COLO829 (cell line): ENCODE data around the gene KCNQ1.

Experiments used
- DNase-seq: peaks from one replicate; pipeline ENCODE4 v3.0.0; 2012; ENCODE audit warnings: low spot score

Gene KCNQ1

DNA sequence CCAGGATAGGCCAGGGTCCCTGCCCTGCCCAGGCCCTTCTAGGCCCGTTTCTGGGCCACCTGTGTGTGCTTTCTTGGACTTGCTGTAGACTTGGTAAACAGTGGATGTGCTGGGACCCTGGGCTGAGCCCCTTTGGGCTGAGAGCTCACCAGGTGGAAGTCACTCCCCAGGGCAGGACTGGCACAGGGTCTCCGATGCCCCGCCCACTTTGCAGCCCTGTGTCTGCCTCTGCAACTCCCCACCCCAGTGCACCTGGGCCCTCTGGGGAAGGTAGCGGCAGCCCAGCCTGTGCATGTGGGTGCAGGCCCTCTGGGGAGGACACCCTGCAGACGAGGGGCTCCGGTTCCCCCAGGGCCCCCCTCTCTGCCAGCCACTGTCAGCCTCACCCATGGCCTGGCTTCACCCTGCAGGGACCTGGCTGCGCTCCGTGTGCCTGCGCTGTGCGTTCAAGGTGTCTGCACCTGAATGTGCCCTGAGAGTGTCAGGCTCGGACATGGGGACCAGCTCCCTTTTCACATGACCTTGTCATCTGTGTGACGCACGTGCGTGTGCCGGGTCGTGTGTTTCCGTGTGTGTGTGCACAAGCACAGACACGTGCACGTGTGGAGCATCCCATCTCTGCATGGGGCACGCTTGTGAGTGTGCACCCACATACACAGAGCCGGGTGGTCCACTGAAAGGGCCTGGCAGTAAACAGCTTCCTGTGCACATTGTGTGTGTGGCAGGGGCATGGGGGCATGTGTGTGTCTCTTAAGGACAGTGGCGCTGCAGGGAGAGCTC lies 136.5 kb downstream of the KCNQ1 start:
- DNase-seq: no peak

DNA sequence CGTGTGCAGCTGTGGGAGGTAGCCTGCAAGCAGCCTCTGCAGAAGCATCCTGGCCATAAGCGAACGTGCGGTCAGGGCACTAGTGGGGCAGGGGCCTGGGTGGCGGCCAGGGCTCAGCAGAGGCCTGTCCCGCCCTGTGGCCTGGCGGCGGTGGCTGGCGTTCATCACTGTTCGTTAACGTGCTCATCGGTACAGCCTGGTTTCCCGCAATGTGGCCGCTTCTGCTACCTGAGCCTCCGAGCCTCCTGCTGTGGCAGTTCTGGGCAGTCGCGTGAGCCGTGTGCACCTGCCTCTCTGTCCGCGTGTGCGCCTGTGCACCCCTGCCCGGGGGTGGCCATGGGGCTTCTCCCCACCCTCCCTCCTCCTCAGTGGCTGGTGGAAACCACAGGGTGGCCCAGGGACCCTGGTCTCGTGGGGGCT lies 137.1 kb downstream of the KCNQ1 start:
- DNase-seq: no peak

GRCh38 chr11:2582351-2582945 lies 137.6 kb downstream of the KCNQ1 start:
- no peak for DNase-seq

DNA sequence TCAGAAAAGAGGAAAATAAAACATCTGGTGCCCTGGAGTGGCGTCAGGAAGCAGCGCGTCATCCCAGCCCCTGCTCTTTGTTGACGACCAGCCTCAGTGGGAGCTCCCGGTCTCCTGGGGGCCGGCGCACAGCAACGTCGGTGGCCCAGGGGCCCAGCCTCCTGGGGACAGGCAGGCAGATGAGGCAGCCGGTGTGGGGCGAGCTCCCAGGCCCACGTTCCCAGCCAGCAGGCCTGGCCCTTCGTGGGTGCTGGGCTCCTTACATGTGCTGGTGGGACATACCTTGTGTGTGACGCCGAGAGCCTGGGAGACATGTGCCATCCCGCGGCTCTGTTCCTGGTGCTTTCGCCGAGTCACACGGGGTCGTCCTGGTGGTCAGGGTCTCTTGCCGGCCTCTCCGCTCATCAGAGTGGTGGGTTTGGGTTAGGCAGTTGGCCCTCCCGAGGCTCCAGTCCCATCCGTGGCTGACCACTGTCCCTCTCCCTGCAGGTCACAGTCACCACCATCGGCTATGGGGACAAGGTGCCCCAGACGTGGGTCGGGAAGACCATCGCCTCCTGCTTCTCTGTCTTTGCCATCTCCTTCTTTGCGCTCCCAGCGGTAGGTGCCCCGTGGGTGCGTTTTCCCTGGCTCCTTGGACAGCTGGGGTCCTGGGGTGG lies 138.3 kb downstream of the KCNQ1 start:
- no peak for DNase-seq

GRCh38 chr11:2583605-2583958 lies 138.8 kb downstream of the KCNQ1 start:
- no peak for DNase-seq

DNA sequence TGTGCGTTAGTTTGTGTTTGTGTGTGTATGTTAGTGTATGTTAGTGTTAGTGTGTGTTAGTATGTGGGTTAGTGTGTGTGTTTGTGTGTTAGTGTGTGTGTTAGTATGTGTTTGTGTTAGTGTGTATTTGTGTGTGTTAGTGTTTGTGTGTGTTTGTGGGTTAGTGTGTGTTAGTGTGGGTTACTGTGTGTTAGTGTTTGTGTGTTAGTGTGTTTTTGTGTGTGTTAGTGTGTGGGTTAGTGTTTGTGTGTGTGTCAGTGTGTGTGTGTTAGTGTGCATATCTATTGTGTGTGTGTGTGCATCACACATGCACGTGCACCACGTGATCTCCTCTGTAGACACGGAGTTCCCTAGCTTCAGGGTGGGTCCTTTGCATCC lies 139.6 kb downstream of the KCNQ1 start:
- no peak for DNase-seq

DNA sequence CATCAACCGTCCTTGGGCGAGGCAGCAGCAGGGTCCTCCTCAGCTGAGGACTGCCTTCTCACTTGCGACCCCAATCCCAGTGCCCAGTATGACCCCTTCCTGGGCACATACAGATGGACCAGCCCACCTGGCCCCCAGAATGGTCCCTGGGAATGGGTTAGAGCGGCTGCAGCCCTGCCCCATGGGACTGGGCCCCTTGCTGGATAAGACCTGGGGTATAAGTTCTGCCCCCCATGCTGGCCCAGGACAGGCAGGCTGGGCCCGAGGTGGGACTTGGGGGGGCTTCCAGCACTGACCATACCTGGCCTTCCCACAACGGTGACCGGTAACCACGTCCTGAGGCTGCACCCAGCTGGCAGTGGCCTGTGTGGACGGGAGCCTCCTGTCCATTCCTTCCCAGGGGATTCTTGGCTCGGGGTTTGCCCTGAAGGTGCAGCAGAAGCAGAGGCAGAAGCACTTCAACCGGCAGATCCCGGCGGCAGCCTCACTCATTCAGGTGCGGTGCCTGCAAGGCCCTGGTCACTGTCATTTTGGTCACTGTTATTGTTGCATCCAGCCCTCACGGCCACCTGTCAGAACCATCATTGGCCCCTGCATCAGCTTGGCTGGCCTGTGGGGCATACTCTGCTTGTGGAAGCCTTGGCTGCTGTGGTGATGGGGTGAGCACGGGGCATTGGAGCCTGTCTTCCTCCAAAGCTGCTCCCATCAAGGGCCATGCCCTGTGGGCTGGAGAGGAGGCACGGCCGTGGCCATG lies 140.2 kb downstream of the KCNQ1 start:
- no peak for DNase-seq

GRCh38 chr11:2585566-2586086 lies 140.8 kb downstream of the KCNQ1 start:
- DNase-seq: no peak

DNA sequence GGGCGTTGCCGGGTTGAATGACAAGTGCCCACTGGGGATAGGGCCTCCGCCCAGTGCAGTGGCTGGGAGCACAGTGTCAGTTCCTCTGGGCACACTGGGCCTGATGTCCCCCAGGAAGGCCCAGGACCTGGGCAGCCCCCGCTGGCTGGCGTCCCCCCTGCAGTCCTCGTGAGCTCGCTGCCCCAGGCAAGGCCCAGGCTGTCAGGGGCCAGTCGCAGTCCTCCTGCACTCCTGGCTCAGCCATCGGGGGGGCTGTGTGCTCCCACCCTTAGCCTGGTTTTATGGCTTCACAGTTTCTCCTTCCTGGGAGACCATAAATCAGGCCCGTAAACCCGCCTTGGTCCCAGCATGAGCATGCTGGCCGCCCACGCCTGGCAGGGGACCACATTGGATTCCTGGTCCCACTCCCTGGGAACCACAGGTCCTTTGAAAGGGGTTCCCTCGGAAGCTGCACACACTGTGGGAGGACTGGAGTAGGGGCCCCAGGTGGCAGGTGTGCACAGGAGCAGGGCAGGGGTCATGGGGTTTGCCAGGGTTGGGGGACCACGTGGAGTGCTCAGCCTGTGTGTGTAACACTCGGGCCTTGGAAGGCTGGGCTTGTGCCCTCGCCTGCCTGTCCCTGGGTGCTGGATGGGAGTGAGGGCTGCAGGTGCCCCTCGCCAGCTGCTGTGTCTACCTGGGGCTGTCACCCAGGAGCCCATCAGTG lies 141.4 kb downstream of the KCNQ1 start:
- DNase-seq: no peak

DNA sequence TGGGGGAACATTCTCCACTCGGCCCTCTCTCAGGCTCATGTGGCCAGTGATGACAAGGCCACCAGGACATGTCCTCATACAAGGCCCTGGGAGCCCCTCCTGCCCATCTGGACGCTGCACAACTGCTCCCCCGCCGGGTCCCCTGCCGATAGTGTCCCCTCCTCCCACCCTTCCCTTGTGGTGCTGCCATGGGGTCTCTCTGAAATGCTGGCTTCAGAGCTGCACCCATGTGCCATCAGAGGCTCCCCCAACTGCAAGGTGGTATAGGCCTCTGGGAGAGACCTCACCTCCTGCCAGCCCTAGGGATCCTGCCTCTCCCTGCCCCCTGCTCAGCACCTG lies 142.0 kb downstream of the KCNQ1 start:
- no peak for DNase-seq

- no peak for DNase-seq
These were observed 142.5 kb downstream of the KCNQ1 start for GRCh38 chr11:2587132-2587930.

GRCh38 chr11:2587976-2588748 lies 143.4 kb downstream of the KCNQ1 start:
- DNase-seq: no peak

DNA sequence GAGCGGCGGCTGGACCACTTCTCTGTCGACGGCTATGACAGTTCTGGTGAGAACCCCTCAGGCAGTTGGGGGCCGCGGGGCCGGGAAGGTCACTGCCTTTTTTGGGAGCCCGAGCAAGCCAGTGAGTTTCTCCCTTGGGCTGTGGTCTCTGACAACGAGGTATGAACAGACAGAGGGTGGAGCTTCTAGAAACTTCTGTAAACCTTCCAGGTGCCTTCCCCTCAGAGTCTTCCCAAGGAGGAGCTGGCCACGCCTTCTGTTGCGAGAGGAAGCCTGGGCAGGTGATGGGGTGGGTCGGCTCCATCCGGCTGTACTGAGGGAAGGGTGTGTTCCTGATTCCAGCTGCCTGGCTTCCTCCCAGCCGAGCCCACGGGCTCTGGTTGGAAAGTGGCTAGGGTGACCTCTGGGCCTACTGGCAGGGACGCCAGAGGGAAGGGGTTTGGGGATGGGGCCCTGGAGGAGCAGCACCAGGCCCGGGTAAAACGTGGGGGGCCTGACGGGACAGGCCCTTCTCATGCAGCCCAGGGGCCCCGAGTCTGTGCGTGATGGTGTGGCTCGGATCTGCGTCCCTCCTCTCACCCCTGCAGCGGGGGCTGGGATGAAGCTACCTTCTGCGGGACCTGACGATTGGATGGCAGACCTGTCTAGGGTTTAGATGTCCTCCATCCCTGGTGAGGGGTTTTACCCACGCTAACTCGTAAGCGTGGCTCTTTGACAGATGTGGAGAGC lies 144.2 kb downstream of the KCNQ1 start:
- no peak for DNase-seq

DNA sequence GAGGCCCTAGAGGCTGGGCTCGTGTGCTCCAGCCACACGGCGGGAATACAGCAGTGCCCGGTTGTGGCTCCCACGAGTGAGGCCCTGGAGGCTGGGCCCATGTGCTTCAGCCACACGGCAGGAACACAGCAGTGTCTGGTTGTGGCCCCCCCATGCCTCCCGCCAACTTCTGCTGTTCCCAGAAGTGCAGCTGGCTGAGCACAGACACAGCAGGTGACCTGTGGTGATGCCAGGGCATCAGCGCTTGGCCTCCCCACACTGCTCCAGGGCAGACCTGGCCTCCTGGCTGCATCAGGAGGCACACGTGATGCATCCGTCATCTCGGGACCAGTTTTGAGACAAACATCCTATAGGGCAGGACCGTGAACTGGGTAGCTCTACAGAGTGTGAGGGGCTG lies 144.7 kb downstream of the KCNQ1 start:
- DNase-seq: no peak

DNA sequence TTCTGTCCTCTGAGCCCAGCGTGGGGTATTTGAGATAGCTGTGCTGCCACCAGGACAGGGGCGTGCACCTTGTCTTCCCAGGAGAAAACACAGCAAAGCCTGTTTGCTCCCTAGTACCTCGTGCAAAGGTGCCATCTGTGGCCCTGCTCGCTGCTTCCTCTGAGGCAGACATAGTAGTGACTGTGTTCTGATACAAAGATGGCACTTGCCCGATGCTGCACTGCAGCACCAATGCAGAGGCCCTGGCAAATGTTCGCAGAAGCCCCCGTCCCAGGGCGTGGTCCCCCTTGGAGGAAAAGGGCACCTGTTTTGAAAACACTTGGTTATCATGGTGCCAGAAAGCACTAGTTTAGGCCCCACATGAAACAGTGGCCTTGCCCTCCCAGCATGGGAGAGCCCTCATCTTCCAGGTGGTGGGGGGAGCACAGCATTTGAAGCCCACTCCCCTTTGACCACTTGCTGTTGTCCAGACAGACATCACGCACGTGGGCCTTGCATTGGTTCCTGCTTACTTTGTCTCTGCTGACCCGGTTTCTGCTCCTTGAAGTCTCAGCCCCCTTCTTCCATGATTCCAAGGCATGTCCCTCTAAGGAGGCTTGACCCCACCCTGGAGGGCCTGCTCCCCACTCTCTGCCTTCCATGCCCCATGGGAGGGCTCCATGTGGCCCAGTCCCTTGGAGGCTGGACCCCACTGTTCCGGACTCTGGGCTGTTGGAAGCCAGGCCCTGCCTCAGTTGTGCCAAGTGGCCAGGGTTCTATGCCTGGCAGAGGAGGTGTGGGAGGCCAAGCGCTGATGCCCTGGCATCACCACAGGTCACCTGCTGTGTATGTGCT lies 145.5 kb downstream of the KCNQ1 start:
- no peak for DNase-seq

GRCh38 chr11:2590965-2591754 lies 146.4 kb downstream of the KCNQ1 start:
- no peak for DNase-seq

DNA sequence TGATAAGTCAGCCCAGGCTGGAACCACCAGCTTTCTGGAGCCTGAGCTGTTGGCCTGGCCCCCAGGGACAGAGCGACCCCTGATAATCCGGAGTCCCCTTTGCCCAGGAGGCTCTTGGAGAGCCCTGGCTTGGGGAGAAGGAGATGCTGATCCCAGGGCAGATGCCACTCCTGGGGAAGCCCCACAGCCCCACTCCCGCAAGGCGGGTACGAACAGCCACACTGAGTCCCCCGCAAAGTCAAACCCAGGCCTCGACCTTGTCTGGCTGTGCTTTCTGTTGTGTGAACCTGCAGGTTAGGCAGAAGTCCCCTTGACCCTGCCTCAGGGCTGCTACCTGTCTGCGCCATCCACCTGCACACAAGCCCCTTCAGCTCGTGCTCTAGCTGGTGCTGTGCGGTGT lies 147.0 kb downstream of the KCNQ1 start:
- no peak for DNase-seq
